Panc1 (cell line): ENCODE data around the gene INPP4B. TPM values are rescaled to one million over a fixed set of nuclear protein-coding genes. Genes with fewer than 3 reads are reported as not detected.
A peak's percentile ranks its signal among the peaks of the same experiment; 100 is the strongest.

ENCODE experiments used
- ATAC-seq: fragments of 200-7000 bp; cut with Tn5 transposase; 2 replicates; pipeline ENCODE4 v1.9.1; 2020; ENCODE audit warnings: mild to moderate bottlenecking, moderate library complexity
- BruUV-seq: library from RNA; stranded (reverse); fragments of 400-500 nt; replicated peaks from 2 replicates; lab custom pipeline; 2021; lab: Mats Ljungman, UMichigan
- CTCF ChIA-PET: fragments of 300-600 bp; sonication (Branson Sonifier 250); formaldehyde crosslinking; loops from one replicate; lab custom pipeline; 2022; ENCODE audit warnings: antibody characterized with exemption; lab: Charles Lee
- POLR2A ChIA-PET: fragments of 300-600 bp; sonication (Branson Sonifier 250); formaldehyde crosslinking; loops from one replicate; lab custom pipeline; 2022; ENCODE audit warnings: antibody characterized with exemption; lab: Charles Lee
- DNase-seq: peaks from one replicate; pipeline ENCODE4 v3.0.0-alpha.2; 2010; ENCODE audit warnings: low read depth, low spot score
- H3K27ac ChIP-seq: 2 replicates; pipeline ENCODE4 v1.5.1; 2011; ENCODE audit warnings: mild to moderate bottlenecking, low read length, inconsistent platforms
- H3K27me3 ChIP-seq: fragments of 200-500 bp; sonication (Bioruptor generic); 2 replicates; pipeline ENCODE4 v1.6.0; 2014; ENCODE audit warnings: low read length, inconsistent platforms; ENCODE audit not compliant: control insufficient read depth, insufficient read depth
- H3K36me3 ChIP-seq: fragments of 200-500 bp; sonication (Bioruptor generic); 2 replicates; pipeline ENCODE4 v1.5.1; 2014; ENCODE audit warnings: inconsistent platforms, mild to moderate bottlenecking, low read length, moderate library complexity; ENCODE audit not compliant: control insufficient read depth, insufficient read depth
- H3K4me1 ChIP-seq: 2 replicates; pipeline ENCODE4 v1.5.1; 2011; ENCODE audit warnings: inconsistent platforms, mild to moderate bottlenecking, low read length, moderate library complexity; ENCODE audit not compliant: control insufficient read depth, insufficient read depth
- H3K4me3 ChIP-seq, 2 experiments: 2 replicates each; pipeline ENCODE4 v1.5.1; 2011 to 2012; ENCODE audit warnings: low read depth in 2 of 2, low read length in 2 of 2, mild to moderate bottlenecking in 2 of 2, inconsistent platforms in 1 of 2, moderate library complexity in 1 of 2
- H3K9me3 ChIP-seq: fragments of 200-500 bp; sonication (Bioruptor generic); 2 replicates; pipeline ENCODE4 v1.5.1; 2014; ENCODE audit warnings: low read depth, mild to moderate bottlenecking, inconsistent platforms, low read length, moderate library complexity; ENCODE audit not compliant: control insufficient read depth, insufficient read depth
- CTCF ChIP-seq: fragments of 450-650 bp; IDR thresholded peaks from 2 replicates; pipeline ENCODE4 v1.5.1; 2017; ENCODE audit warnings: mild to moderate bottlenecking
- POLR2AphosphoS5 ChIP-seq: IDR thresholded peaks from 2 replicates; pipeline ENCODE4 v1.6.1; 2012; ENCODE audit warnings: mild to moderate bottlenecking, low read depth, low read length, moderate library complexity
- REST ChIP-seq, 2 experiments: IDR thresholded peaks; 2 replicates each; pipeline ENCODE4 v1.6.1; 2011 to 2012; ENCODE audit warnings: low read depth in 2 of 2, control low read depth in 1 of 2, low read length in 1 of 2, mild to moderate bottlenecking in 1 of 2, moderate library complexity in 1 of 2; ENCODE audit not compliant: insufficient read depth in 1 of 2
- SIN3A ChIP-seq: IDR thresholded peaks from 2 replicates; pipeline ENCODE4 v1.6.1; 2012; ENCODE audit warnings: low read depth, mild to moderate bottlenecking, low read length, moderate library complexity, borderline replicate concordance; ENCODE audit not compliant: insufficient read depth
- TCF7L2 ChIP-seq: IDR thresholded peaks from 2 replicates; pipeline ENCODE4 v1.6.1; 2011; ENCODE audit warnings: mild to moderate bottlenecking, low read depth, low read length, inconsistent platforms
- in situ Hi-C: cut with HindIII; loops from 2 replicates; pipeline ENCODE4 v1.10.0; 2016; ENCODE audit warnings: low sequenced_read_pairs, low pct_unique_long_range_greater_than_20kb
- intact Hi-C: fragments of 100-400 bp; cut with micrococcal nuclease; formaldehyde crosslinking; loops from one replicate; pipeline ENCODE4 v1.10.0; 2022; ENCODE audit not compliant: unreplicated experiment
- total RNA-seq: library from RNA; stranded (reverse); gene quantifications from one replicate; pipeline ENCODE4 v1.2.1, GENCODE V29; 2021; ENCODE audit not compliant: unreplicated experiment

The INPP4B gene
- total RNA-seq, 1 experiment from 2014 or later = 4.5 TPM

DNA sequence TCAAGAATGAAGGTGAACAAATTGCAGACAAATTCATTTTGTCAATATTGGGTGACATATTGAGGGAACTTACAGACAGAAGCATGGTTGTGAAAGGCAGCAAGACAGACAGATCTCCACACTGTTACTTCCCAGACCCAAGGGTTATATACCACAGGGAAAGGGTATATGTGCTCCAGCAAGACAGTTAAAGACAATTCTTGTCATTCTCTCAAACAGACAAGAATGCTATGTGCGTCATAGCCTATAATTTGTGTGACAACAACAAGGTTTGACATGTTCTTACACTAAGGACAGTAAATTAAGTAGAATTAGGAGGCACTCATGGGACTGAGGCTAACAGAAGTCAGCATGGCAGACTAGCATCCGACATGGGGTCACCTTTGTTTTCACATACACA, 214.3 kb downstream of the INPP4B start:
- intact Hi-C loops (no loop called here), in situ Hi-C loops (no loop called here)
- no TSS peak for BruUV-seq
- TF ChIP-seq SIN3A (no peak), REST (IDR thresholded peaks at IDR 0.05; ENCODE audit: insufficient read depth in 1 of 2, low read depth in 2 of 2, low read length in 1 of 2) (no peak), CTCF (no peak), TCF7L2 (no peak), POLR2AphosphoS5 (no peak)
- Histone ChIP-seq H3K9me3 (no peaks in the 10 kb centered on the region), H3K27me3 (no peaks in the 10 kb centered on the region), H3K36me3 (no peaks in the 10 kb centered on the region), H3K4me3 (no peak overlapping the region), H3K4me1 (no peaks in the 10 kb centered on the region), H3K27ac (no peak overlapping the region)
- DNase-seq (no peak), ATAC-seq (no peak)
- POLR2A ChIA-PET = no interaction called here
- CTCF ChIA-PET = no interaction called here

GRCh38 chr4:142615324-142615665, 230.8 kb downstream of the INPP4B start:
- TF ChIP-seq SIN3A (no peak), CTCF (no peak), REST (IDR thresholded peaks at IDR 0.05; ENCODE audit: insufficient read depth in 1 of 2, low read depth in 2 of 2, low read length in 1 of 2) (no peak), POLR2AphosphoS5 (no peak), TCF7L2 (no peak)
- H3K9me3 ChIP-seq = no peaks in the 10 kb centered on the region
- no peak overlapping the region for H3K4me3 ChIP-seq
- H3K27ac ChIP-seq = peak overlapping the region; percentile 61; the same call in 1 of the 2 replicates
- CTCF ChIA-PET = no interaction called here
- in situ Hi-C loops = no loop called here
- no TSS peak for BruUV-seq
- DNase-seq (no peak), ATAC-seq (peak; percentile 91)
- no peaks in the 10 kb centered on the region for H3K27me3 ChIP-seq
- H3K4me1 ChIP-seq = no peaks in the 10 kb centered on the region
- intact Hi-C loops = no loop called here
- no peaks in the 10 kb centered on the region for H3K36me3 ChIP-seq
- POLR2A ChIA-PET = no interaction called here
